Measurements from ENCODE around the gene CHST9. TPM values are rescaled to one million over a fixed set of nuclear protein-coding genes. Genes with fewer than 3 reads are reported as not detected.

The CHST9 gene
- polyA plus RNA-seq, 3 donors = not detected

- 79% methylated on average over 2 of the region's 4 CpGs for WGBS (ENCODE audit: insufficient coverage)
- no peak for DNase-seq
Observed at GRCh38 chr18:26911840-26912239, 273.3 kb downstream of the CHST9 start.

GRCh38 chr18:26909599-26910290, 275.4 kb downstream of the CHST9 start:
- no peak for DNase-seq
- no peaks in the 10 kb centered on the region for H3K9me3 ChIP-seq (replicated peaks in 1 of 2; ENCODE audit: control insufficient read depth in 1 of 2, insufficient read depth in 1 of 2, low read length in 2 of 2)
- no peaks in the 10 kb centered on the region for H3K36me3 Mint-ChIP-seq
- H2AFZ ChIP-seq (ENCODE audit: insufficient read depth, low read depth, low read length, poor library complexity, severe bottlenecking) = no peak overlapping the region
- H3K4me3 Mint-ChIP-seq = no peak overlapping the region
- H3K27ac Mint-ChIP-seq = no peak overlapping the region
- H3K9ac ChIP-seq (ENCODE audit: insufficient read depth, low read length, poor library complexity, severe bottlenecking) = no peak overlapping the region
- no peaks in the 10 kb centered on the region for H3K27me3 ChIP-seq (ENCODE audit: control insufficient read depth in 2 of 2, insufficient read depth in 2 of 2, low read length in 2 of 2)
- TF ChIP-seq, protein P1, sequence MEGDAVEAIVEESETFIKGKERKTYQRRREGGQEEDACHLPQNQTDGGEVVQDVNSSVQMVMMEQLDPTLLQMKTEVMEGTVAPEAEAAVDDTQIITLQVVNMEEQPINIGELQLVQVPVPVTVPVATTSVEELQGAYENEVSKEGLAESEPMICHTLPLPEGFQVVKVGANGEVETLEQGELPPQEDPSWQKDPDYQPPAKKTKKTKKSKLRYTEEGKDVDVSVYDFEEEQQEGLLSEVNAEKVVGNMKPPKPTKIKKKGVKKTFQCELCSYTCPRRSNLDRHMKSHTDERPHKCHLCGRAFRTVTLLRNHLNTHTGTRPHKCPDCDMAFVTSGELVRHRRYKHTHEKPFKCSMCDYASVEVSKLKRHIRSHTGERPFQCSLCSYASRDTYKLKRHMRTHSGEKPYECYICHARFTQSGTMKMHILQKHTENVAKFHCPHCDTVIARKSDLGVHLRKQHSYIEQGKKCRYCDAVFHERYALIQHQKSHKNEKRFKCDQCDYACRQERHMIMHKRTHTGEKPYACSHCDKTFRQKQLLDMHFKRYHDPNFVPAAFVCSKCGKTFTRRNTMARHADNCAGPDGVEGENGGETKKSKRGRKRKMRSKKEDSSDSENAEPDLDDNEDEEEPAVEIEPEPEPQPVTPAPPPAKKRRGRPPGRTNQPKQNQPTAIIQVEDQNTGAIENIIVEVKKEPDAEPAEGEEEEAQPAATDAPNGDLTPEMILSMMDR (IDR thresholded peaks at IDR 0.05) = no peak
- H3K27ac ChIP-seq (ENCODE audit: low read depth in 1 of 2, low read length in 2 of 2) = no peak overlapping the region
- no peaks in the 10 kb centered on the region for H4K20me1 ChIP-seq (ENCODE audit: insufficient read depth, low read length)
- no peaks in the 10 kb centered on the region for H3K79me2 ChIP-seq (ENCODE audit: insufficient read depth, low read length)
- H3K36me3 ChIP-seq (replicated peaks in 1 of 2; ENCODE audit: control insufficient read depth in 1 of 2, insufficient read depth in 2 of 2, low read length in 2 of 2) = no peaks in the 10 kb centered on the region
- no peaks in the 10 kb centered on the region for H3K4me1 Mint-ChIP-seq
- H3K4me3 ChIP-seq (replicated peaks in 1 of 3; ENCODE audit: low read depth in 2 of 3, low read length in 3 of 3) = no peak overlapping the region
- H3K4me1 ChIP-seq (ENCODE audit: control insufficient read depth in 1 of 2, insufficient read depth in 2 of 2, low read length in 2 of 2) = no peaks in the 10 kb centered on the region
- intact Hi-C loops (cut with micrococcal nuclease) = no loop called here
- WGBS (ENCODE audit: insufficient coverage) = 85% methylated on average over 2 of the region's 5 CpGs
- peaks cover 0 to 5% (median 2%) of the 10 kb centered on the region in 7 donors for H3K9me3 Mint-ChIP-seq
- no peak overlapping the region for H3K4me2 ChIP-seq (replicated peaks; ENCODE audit: extremely low read depth, low read length, poor library complexity, severe bottlenecking)
- peaks cover 2 to 10% (median 3%) of the 10 kb centered on the region in 3 donors for H3K27me3 Mint-ChIP-seq (ENCODE audit: low read depth in 3 of 3)

More at GRCh38 chr18:26911840-26912239, 273.3 kb downstream of the CHST9 start:
- Histone ChIP-seq H2AFZ (ENCODE audit: insufficient read depth, low read depth, low read length, poor library complexity, severe bottlenecking) (no peak overlapping the region), H3K36me3 (replicated peaks in 1 of 2; ENCODE audit: control insufficient read depth in 1 of 2, insufficient read depth in 2 of 2, low read length in 2 of 2) (no peaks in the 10 kb centered on the region), H3K4me2 (replicated peaks; ENCODE audit: extremely low read depth, low read length, poor library complexity, severe bottlenecking) (no peak overlapping the region), H4K20me1 (ENCODE audit: insufficient read depth, low read length) (no peaks in the 10 kb centered on the region), H3K4me1 (ENCODE audit: control insufficient read depth in 1 of 2, insufficient read depth in 2 of 2, low read length in 2 of 2) (no peaks in the 10 kb centered on the region), H3K27ac (ENCODE audit: low read depth in 1 of 2, low read length in 2 of 2) (no peak overlapping the region), H3K9me3 (replicated peaks in 1 of 2; ENCODE audit: control insufficient read depth in 1 of 2, insufficient read depth in 1 of 2, low read length in 2 of 2) (no peaks in the 10 kb centered on the region), H3K79me2 (ENCODE audit: insufficient read depth, low read length) (no peaks in the 10 kb centered on the region), H3K4me3 (replicated peaks in 1 of 3; ENCODE audit: low read depth in 2 of 3, low read length in 3 of 3) (no peak overlapping the region), H3K9ac (ENCODE audit: insufficient read depth, low read length, poor library complexity, severe bottlenecking) (no peak overlapping the region), H3K27me3 (ENCODE audit: control insufficient read depth in 2 of 2, insufficient read depth in 2 of 2, low read length in 2 of 2) (peaks cover 4 to 5% of the 10 kb centered on the region in 2 donors)
- H3K9me3 Mint-ChIP-seq = peaks cover 0 to 5% (median 0%) of the 10 kb centered on the region in 7 donors
- H3K36me3 Mint-ChIP-seq = no peaks in the 10 kb centered on the region
- no peaks in the 10 kb centered on the region for H3K4me1 Mint-ChIP-seq
- intact Hi-C loops (cut with micrococcal nuclease) = no loop called here
- H3K4me3 Mint-ChIP-seq = no peak overlapping the region
- peaks cover 2 to 7% (median 3%) of the 10 kb centered on the region in 3 donors for H3K27me3 Mint-ChIP-seq (ENCODE audit: low read depth in 3 of 3)
- TF ChIP-seq, protein P1 (IDR thresholded peaks at IDR 0.05) = no peak
- no peak overlapping the region for H3K27ac Mint-ChIP-seq
